Activated T-helper 1 cell treated with Interleukin-2 at 50 U/mL for 16 hours (primary cell): Measurements from ENCODE around the gene DYRK3.

Source experiments
- DNase-seq: peaks from one replicate; pipeline ENCODE4 v3.0.0-alpha.2; 2020; ENCODE audit warnings: low read depth

DYRK3 gene

GRCh38 chr1:206661161-206661820 is 26.0 kb downstream of the DYRK3 start:
- DNase-seq: no peak

GRCh38 chr1:206662396-206663092 is 27.2 kb downstream of the DYRK3 start:
- DNase-seq: no peak

GRCh38 chr1:206663362-206663761 is 28.0 kb downstream of the DYRK3 start:
- DNase-seq: no peak

- DNase-seq: peak; percentile 45
Observed at GRCh38 chr1:206663832-206664652, 28.7 kb downstream of the DYRK3 start.

- DNase-seq: no peak
Observed at GRCh38 chr1:206664740-206665139, 29.4 kb downstream of the DYRK3 start.

- no peak for DNase-seq
Observed at GRCh38 chr1:206666031-206666561, 30.8 kb downstream of the DYRK3 start.

- no peak for DNase-seq
Observed at GRCh38 chr1:206666954-206667665, 31.8 kb downstream of the DYRK3 start.

- DNase-seq: no peak
Observed at GRCh38 chr1:206668351-206668750, 33.0 kb downstream of the DYRK3 start.

GRCh38 chr1:206668874-206669410 is 33.6 kb downstream of the DYRK3 start:
- no peak for DNase-seq

- no peak for DNase-seq
Observed at GRCh38 chr1:206672011-206672688, 36.8 kb downstream of the DYRK3 start.

- DNase-seq: no peak
Observed at GRCh38 chr1:206672844-206673758, 37.8 kb downstream of the DYRK3 start.

GRCh38 chr1:206674236-206674635 is 38.9 kb downstream of the DYRK3 start:
- no peak for DNase-seq

- no peak for DNase-seq
Observed at GRCh38 chr1:206674745-206675175, 39.4 kb downstream of the DYRK3 start.

GRCh38 chr1:206676499-206676898 is 41.2 kb downstream of the DYRK3 start:
- DNase-seq: no peak

GRCh38 chr1:206678490-206678889 is 43.2 kb downstream of the DYRK3 start:
- no peak for DNase-seq

- no peak for DNase-seq
Observed at GRCh38 chr1:206679738-206680211, 44.4 kb downstream of the DYRK3 start.

GRCh38 chr1:206680279-206680678 is 44.9 kb downstream of the DYRK3 start:
- no peak for DNase-seq

GRCh38 chr1:206681359-206681758 is 46.0 kb downstream of the DYRK3 start:
- DNase-seq: no peak

GRCh38 chr1:206682111-206682510 is 46.8 kb downstream of the DYRK3 start:
- DNase-seq: no peak

- no peak for DNase-seq
Observed at GRCh38 chr1:206683313-206683712, 48.0 kb downstream of the DYRK3 start.
